IMR-90 (cell line): ENCODE measurements around the gene NBEA. TPM values are rescaled to one million over a fixed set of nuclear protein-coding genes. Genes with fewer than 3 reads are reported as not detected.

Experiments
- ATAC-seq: fragments of 200-7000 bp; cut with Tn5 transposase; 2 replicates; pipeline ENCODE4 v1.9.1; 2020; ENCODE audit warnings: low read depth, mild to moderate bottlenecking, moderate library complexity
- BruUV-seq: library from RNA; stranded (reverse); fragments of 400-500 nt; replicated peaks from 2 replicates; lab custom pipeline; 2021; lab: Mats Ljungman, UMichigan
- CTCF ChIA-PET: fragments of 300-600 bp; formaldehyde crosslinking; extraction: SDS; loops from one replicate; lab custom pipeline; 2021; ENCODE audit warnings: antibody characterized with exemption; lab: Yijun Ruan, JAX
- POLR2A ChIA-PET: fragments of 300-600 bp; sonication (Branson Sonifier 250); formaldehyde crosslinking; loops from one replicate; lab custom pipeline; 2022; ENCODE audit warnings: antibody characterized with exemption; ENCODE audit not compliant: unreplicated experiment; lab: Charles Lee
- DNase-seq: peaks from one replicate; pipeline ENCODE4 v3.0.0; 2013
- H2AFZ ChIP-seq: replicated peaks from 2 replicates; pipeline ENCODE3; 2013; ENCODE audit warnings: low read length, mild to moderate bottlenecking; ENCODE audit not compliant: poor library complexity
- H2AK5ac ChIP-seq: 2 replicates; pipeline ENCODE4 v1.6.1; 2013; ENCODE audit warnings: low read depth, low read length, inconsistent platforms
- H2AK9ac ChIP-seq: replicated peaks from 2 replicates; pipeline ENCODE3; 2013; ENCODE audit warnings: mild to moderate bottlenecking, low read depth, low read length, moderate library complexity; ENCODE audit not compliant: poor library complexity
- H2BK120ac ChIP-seq: 2 replicates; pipeline ENCODE4 v1.6.1; 2013; ENCODE audit warnings: low read depth, low read length, inconsistent platforms
- H2BK15ac ChIP-seq: 3 replicates; pipeline ENCODE4 v1.6.1; 2013; ENCODE audit warnings: low read depth, low read length, inconsistent platforms
- H2BK20ac ChIP-seq: 2 replicates; pipeline ENCODE4 v1.6.1; 2013; ENCODE audit warnings: low read depth, mild to moderate bottlenecking, inconsistent platforms, low read length, moderate library complexity
- H2BK5ac ChIP-seq: 2 replicates; pipeline ENCODE4 v1.6.1; 2013; ENCODE audit warnings: mild to moderate bottlenecking, low read depth, low read length, inconsistent platforms; ENCODE audit not compliant: poor library complexity, severe bottlenecking
- H3K14ac ChIP-seq: replicated peaks from 2 replicates; pipeline ENCODE4 v1.6.1; 2013; ENCODE audit warnings: low read depth, low read length, inconsistent platforms
- H3K18ac ChIP-seq: 2 replicates; pipeline ENCODE4 v1.6.1; 2013; ENCODE audit warnings: low read depth, low read length, control low read depth
- H3K23ac ChIP-seq: 2 replicates; pipeline ENCODE4 v1.6.1; 2013; ENCODE audit warnings: low read depth, low read length, inconsistent platforms
- H3K27ac ChIP-seq: 2 replicates; pipeline ENCODE4 v1.5.1; 2013; ENCODE audit warnings: mild to moderate bottlenecking, control low read depth, low read length; ENCODE audit not compliant: insufficient read depth
- H3K27me3 ChIP-seq: 2 replicates; pipeline ENCODE4 v1.6.1; 2013; ENCODE audit warnings: low read length; ENCODE audit not compliant: control insufficient read depth, insufficient read depth
- H3K36me3 ChIP-seq: 2 replicates; pipeline ENCODE4 v1.6.1; 2013; ENCODE audit warnings: low read length, mixed read lengths; ENCODE audit not compliant: control insufficient read depth, insufficient read depth
- H3K4ac ChIP-seq: 2 replicates; pipeline ENCODE4 v1.6.1; 2013; ENCODE audit warnings: low read depth, low read length, inconsistent platforms
- H3K4me1 ChIP-seq: 2 replicates; pipeline ENCODE4 v1.6.1; 2013; ENCODE audit warnings: low read length, mixed read lengths; ENCODE audit not compliant: control insufficient read depth, insufficient read depth
- H3K4me2 ChIP-seq: 2 replicates; pipeline ENCODE4 v1.6.1; 2013; ENCODE audit warnings: low read depth, mild to moderate bottlenecking, control low read depth, low read length, moderate library complexity
- H3K4me3 ChIP-seq: 2 replicates; pipeline ENCODE4 v1.5.1; 2013; ENCODE audit warnings: low read depth, mild to moderate bottlenecking, control low read depth, low read length, moderate library complexity; ENCODE audit not compliant: insufficient read depth
- H3K56ac ChIP-seq: 2 replicates; pipeline ENCODE4 v1.6.1; 2013; ENCODE audit warnings: low read length, inconsistent platforms; ENCODE audit not compliant: insufficient read depth; ENCODE audit errors: extremely low read depth
- H3K79me1 ChIP-seq, 2 experiments: 2 replicates each; pipeline ENCODE4 v1.6.1; 2013; ENCODE audit warnings: low read length in 2 of 2, inconsistent platforms in 1 of 2, low read depth in 1 of 2
- H3K9ac ChIP-seq: 2 replicates; pipeline ENCODE4 v1.6.1; 2013; ENCODE audit warnings: low read depth, low read length, control low read depth
- H3K9me1 ChIP-seq: 2 replicates; pipeline ENCODE4 v1.6.1; 2013; ENCODE audit warnings: low read length, inconsistent platforms; ENCODE audit not compliant: insufficient read depth
- H3K9me3 ChIP-seq: 2 replicates; pipeline ENCODE4 v1.6.1; 2013; ENCODE audit warnings: low read length; ENCODE audit not compliant: control insufficient read depth, insufficient read depth
- H4K20me1 ChIP-seq: 2 replicates; pipeline ENCODE4 v1.6.1; 2013; ENCODE audit warnings: low read length, inconsistent platforms; ENCODE audit not compliant: insufficient read depth
- H4K5ac ChIP-seq: 2 replicates; pipeline ENCODE4 v1.6.1; 2013; ENCODE audit warnings: mild to moderate bottlenecking, low read depth, low read length, control low read depth
- H4K8ac ChIP-seq, 2 experiments: 2 replicates each; pipeline ENCODE4 v1.6.1; 2013; ENCODE audit warnings: low read depth in 2 of 2, low read length in 2 of 2, control low read depth in 1 of 2, inconsistent platforms in 1 of 2
- H4K91ac ChIP-seq: 2 replicates; pipeline ENCODE4 v1.6.1; 2013; ENCODE audit warnings: low read depth, low read length, inconsistent platforms; ENCODE audit not compliant: insufficient read depth
- BHLHE40 ChIP-seq: fragments of 150-350 bp; IDR thresholded peaks from 2 replicates; pipeline ENCODE4 v1.6.1; 2016; ENCODE audit warnings: mild to moderate bottlenecking, low read depth, low read length
- CEBPB ChIP-seq: IDR thresholded peaks from 2 replicates; pipeline ENCODE4 v1.6.1; 2012; ENCODE audit warnings: low read depth, low read length, improper control_type of control experiment
- CTCF ChIP-seq: conservative IDR thresholded peaks from 2 replicates; pipeline ENCODE4 v1.5.1; 2012; ENCODE audit warnings: mild to moderate bottlenecking, low read depth, low read length, improper control_type of control experiment
- FOS ChIP-seq: fragments of 150-350 bp; IDR thresholded peaks from 2 replicates; pipeline ENCODE4 v1.6.1; 2016; ENCODE audit warnings: low read depth, low read length
- MAFK ChIP-seq: IDR thresholded peaks from 2 replicates; pipeline ENCODE4 v1.6.1; 2012; ENCODE audit warnings: low read depth, low read length, improper control_type of control experiment
- MAZ ChIP-seq: IDR thresholded peaks from 2 replicates; pipeline ENCODE4 v1.6.1; 2012; ENCODE audit warnings: low read depth, mild to moderate bottlenecking, low read length, improper control_type of control experiment, moderate library complexity, borderline replicate concordance
- NFE2L2 ChIP-seq: fragments of 150-350 bp; IDR thresholded peaks from 2 replicates; pipeline ENCODE4 v1.6.1; 2016; ENCODE audit warnings: low read depth, mild to moderate bottlenecking, low read length
- POLR2A ChIP-seq: IDR thresholded peaks from 2 replicates; pipeline ENCODE4 v1.6.1; 2012; ENCODE audit warnings: mild to moderate bottlenecking, low read depth, low read length
- RAD21 ChIP-seq: IDR thresholded peaks from 2 replicates; pipeline ENCODE4 v1.6.1; 2012; ENCODE audit warnings: low read length, improper control_type of control experiment
- RCOR1 ChIP-seq: IDR thresholded peaks from 2 replicates; pipeline ENCODE4 v1.6.1; 2012; ENCODE audit warnings: mild to moderate bottlenecking, low read length, improper control_type of control experiment; ENCODE audit not compliant: insufficient replicate concordance
- RFX5 ChIP-seq: IDR thresholded peaks from 2 replicates; pipeline ENCODE4 v1.8.0; 2012; ENCODE audit warnings: low read depth, mild to moderate bottlenecking, low read length, moderate library complexity
- SMC3 ChIP-seq: fragments of 150-350 bp; IDR thresholded peaks from 2 replicates; pipeline ENCODE4 v1.6.1; 2016; ENCODE audit warnings: low read depth, mild to moderate bottlenecking, antibody characterized with exemption, low read length, moderate library complexity
- WGBS, 2 experiments: methylation state at CpG; one replicate each; pipeline versions ENCODE4 v1.1.5 to v1.1.7; 2013; ENCODE audit warnings: missing lambda C conversion rate in 2 of 2; ENCODE audit not compliant: insufficient read length in 1 of 2; ENCODE audit errors: extremely low coverage in 2 of 2; 5-methylcytosine and 5-hydroxymethylcytosine counted together
- dilution Hi-C: fragments of 300-500 bp; cut with HindIII; formaldehyde crosslinking; loops from one replicate; pipeline ENCODE4 v1.14.3; 2018; ENCODE audit warnings: low sequenced_read_pairs; ENCODE audit not compliant: unreplicated experiment
- in situ Hi-C: fragments of 300-500 bp; cut with MboI; formaldehyde crosslinking; loops from 3 replicates; pipeline ENCODE4 v1.14.3; 2019; ENCODE audit warnings: low sequenced_read_pairs, inconsistent platforms, mixed read lengths
- intact Hi-C: fragments of 100-400 bp; cut with micrococcal nuclease; formaldehyde crosslinking; loops from 2 replicates; pipeline ENCODE4 v1.10.0; 2022
- polyA plus RNA-seq, 3 experiments: library from polyadenylated mRNA; depleted of rRNA; stranded (reverse); fragments of >200 nt; gene quantifications; 2 replicates each; pipeline ENCODE4 v1.2.3, GENCODE V29; 2012; ENCODE audit warnings: low replicate concordance in 1 of 3
- total RNA-seq: library from RNA; depleted of rRNA; stranded (reverse); fragments of >200 nt; gene quantifications from 2 replicates; pipeline ENCODE4 v1.2.3, GENCODE V29; 2012
- TF ChIP-seq, protein P1 (sequence below): fragments of 150-350 bp; IDR thresholded peaks from 2 replicates; pipeline ENCODE4 v1.6.1; 2016; ENCODE audit warnings: low read depth, mild to moderate bottlenecking, low read length, moderate library complexity, borderline replicate concordance
- TF ChIP-seq, protein P2 (sequence below): fragments of 150-350 bp; IDR thresholded peaks from 2 replicates; pipeline ENCODE4 v1.6.1; 2017; ENCODE audit warnings: mild to moderate bottlenecking, antibody characterized with exemption, low read length, low read depth

NBEA gene
- total and polyA plus RNA-seq, 2 of the 4 experiments (the other 2 are of a cell fraction): 0.82 to 2.2 TPM

- TF ChIP-seq, protein P1, sequence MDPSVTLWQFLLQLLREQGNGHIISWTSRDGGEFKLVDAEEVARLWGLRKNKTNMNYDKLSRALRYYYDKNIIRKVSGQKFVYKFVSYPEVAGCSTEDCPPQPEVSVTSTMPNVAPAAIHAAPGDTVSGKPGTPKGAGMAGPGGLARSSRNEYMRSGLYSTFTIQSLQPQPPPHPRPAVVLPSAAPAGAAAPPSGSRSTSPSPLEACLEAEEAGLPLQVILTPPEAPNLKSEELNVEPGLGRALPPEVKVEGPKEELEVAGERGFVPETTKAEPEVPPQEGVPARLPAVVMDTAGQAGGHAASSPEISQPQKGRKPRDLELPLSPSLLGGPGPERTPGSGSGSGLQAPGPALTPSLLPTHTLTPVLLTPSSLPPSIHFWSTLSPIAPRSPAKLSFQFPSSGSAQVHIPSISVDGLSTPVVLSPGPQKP: no peak
- no peak for TF ChIP-seq RAD21
Observed at GRCh38 chr13:35389535-35389934, 447.5 kb downstream of the NBEA start (continued).

- H4K8ac ChIP-seq: no peak overlapping the region
- no peak overlapping the region for H3K23ac ChIP-seq
- no peak overlapping the region for H2AK5ac ChIP-seq
- no peaks in the 10 kb centered on the region for H3K9me3 ChIP-seq
- H2BK15ac ChIP-seq: no peak overlapping the region
- H3K9ac ChIP-seq: no peak overlapping the region
- 80% methylated on average over 1 of the region's 2 CpGs; no CpG with 5 or more reads in 1 of the 2 experiments for WGBS, 2 experiments
- H2BK20ac ChIP-seq: no peak overlapping the region
- H4K20me1 ChIP-seq: no peaks in the 10 kb centered on the region
- H4K91ac ChIP-seq: no peak overlapping the region
- BruUV-seq: no TSS peak
- H3K27me3 ChIP-seq: no peaks in the 10 kb centered on the region
- no peak overlapping the region for H2BK120ac ChIP-seq
- H4K5ac ChIP-seq: no peak overlapping the region
- H3K9me1 ChIP-seq: no peaks in the 10 kb centered on the region
- no peak overlapping the region for H3K27ac ChIP-seq
- H3K36me3 ChIP-seq: no peaks in the 10 kb centered on the region
- H3K56ac ChIP-seq: no peak overlapping the region
- no peaks in the 10 kb centered on the region for H3K4me1 ChIP-seq
- no peak overlapping the region for H3K14ac ChIP-seq
- H3K4ac ChIP-seq: no peak overlapping the region
- ChIA-PET POLR2A (no interaction called here), CTCF (interaction anchor here (0.8 kb wide), 1 partner anchor 10 kb away, joined by 8 read pairs; no protein-coding TSS in a partner anchor)
- no peak overlapping the region for H3K4me2 ChIP-seq
- no peak overlapping the region for H3K18ac ChIP-seq
- H2BK5ac ChIP-seq: no peak overlapping the region
- intact Hi-C loops (no loop called here), dilution Hi-C loops (no loop called here), in situ Hi-C loops (no loop called here)
- no peak for ATAC-seq
- no peak overlapping the region for H2AFZ ChIP-seq
- H3K79me1 ChIP-seq: no peaks in the 10 kb centered on the region
- DNase-seq: no peak
- no peak overlapping the region for H3K4me3 ChIP-seq
- H2AK9ac ChIP-seq: no peak overlapping the region
- no peak for TF ChIP-seq NFE2L2
- TF ChIP-seq RAD21: no peak
- TF ChIP-seq FOS: no peak
- TF ChIP-seq, protein P2, sequence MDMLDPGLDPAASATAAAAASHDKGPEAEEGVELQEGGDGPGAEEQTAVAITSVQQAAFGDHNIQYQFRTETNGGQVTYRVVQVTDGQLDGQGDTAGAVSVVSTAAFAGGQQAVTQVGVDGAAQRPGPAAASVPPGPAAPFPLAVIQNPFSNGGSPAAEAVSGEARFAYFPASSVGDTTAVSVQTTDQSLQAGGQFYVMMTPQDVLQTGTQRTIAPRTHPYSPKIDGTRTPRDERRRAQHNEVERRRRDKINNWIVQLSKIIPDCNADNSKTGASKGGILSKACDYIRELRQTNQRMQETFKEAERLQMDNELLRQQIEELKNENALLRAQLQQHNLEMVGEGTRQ: no peak
- no peak for TF ChIP-seq MAFK
- TF ChIP-seq SMC3: no peak
- no peak for TF ChIP-seq BHLHE40
- no peak for TF ChIP-seq MAZ
- TF ChIP-seq POLR2A: no peak
- no peak for TF ChIP-seq RCOR1
- TF ChIP-seq RFX5: no peak
- no peak for TF ChIP-seq CEBPB
- no peak for TF ChIP-seq CTCF
Observed at GRCh38 chr13:35392768-35393167, 450.7 kb downstream of the NBEA start.
